ENCODE data around the gene TGFB3. TPM values are rescaled to one million over a fixed set of nuclear protein-coding genes. Genes with fewer than 3 reads are reported as not detected.
A peak's percentile ranks its signal among the peaks of the same experiment; 100 is the strongest.
"Not testable (repeated sequence)": the region's sequence is repeated elsewhere in the genome, so short reads cannot be mapped to it uniquely, and the experiment has no call there.

The TGFB3 gene
- total and polyA plus RNA-seq, 2 donors: 9.0 to 21.0 TPM

DNA sequence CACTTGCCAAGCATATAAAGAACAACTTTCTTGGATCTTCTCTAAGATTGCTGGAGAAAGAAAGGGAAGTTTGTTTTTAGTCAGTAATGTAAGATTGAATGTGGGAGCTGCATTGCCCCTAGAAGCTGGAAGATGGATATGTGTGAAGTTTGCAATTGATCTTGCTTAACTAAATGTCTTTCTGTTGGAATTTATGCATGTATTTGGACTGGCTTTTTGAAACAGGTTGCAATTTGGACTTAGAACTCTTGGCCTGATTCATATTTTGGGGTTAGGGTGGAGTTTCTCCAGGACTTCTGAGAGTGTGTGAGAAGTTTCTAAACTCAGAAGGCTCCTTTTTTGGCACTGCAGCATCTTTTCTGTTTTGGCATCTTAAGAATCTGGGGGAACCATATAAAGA is 30.1 kb upstream of the TGFB3 start:
- Histone ChIP-seq H3K4me3 (ENCODE audit: low read length in 2 of 2) (no peak overlapping the region), H3K36me3 (ENCODE audit: control insufficient read depth in 2 of 2, insufficient read depth in 2 of 2, low read length in 1 of 2) (peaks cover 3% of the 10 kb centered on the region in 2 donors), H3K9me3 (ENCODE audit: control insufficient read depth in 2 of 2, insufficient read depth in 1 of 2, low read length in 1 of 2) (no peaks in the 10 kb centered on the region), H3K4me1 (ENCODE audit: control insufficient read depth in 2 of 2, insufficient read depth in 2 of 2, low read length in 2 of 2) (no peaks in the 10 kb centered on the region), H3K27me3 (ENCODE audit: control insufficient read depth in 2 of 2, insufficient read depth in 1 of 2, low read length in 1 of 2) (no peaks in the 10 kb centered on the region), H3K27ac (ENCODE audit: low read depth in 1 of 2, low read length in 1 of 2) (no peak overlapping the region)
- no peak for DNase-seq (ENCODE audit: low read depth in 6 of 9, low spot score in 9 of 9)

- not testable (repeated sequence) for H3K9me3 ChIP-seq (ENCODE audit: control insufficient read depth in 2 of 2, insufficient read depth in 1 of 2, low read length in 1 of 2); H3K4me3 ChIP-seq (ENCODE audit: low read length in 2 of 2); H3K27me3 ChIP-seq (ENCODE audit: control insufficient read depth in 2 of 2, insufficient read depth in 1 of 2, low read length in 1 of 2); H3K36me3 ChIP-seq (ENCODE audit: control insufficient read depth in 2 of 2, insufficient read depth in 2 of 2, low read length in 1 of 2); H3K27ac ChIP-seq (ENCODE audit: low read depth in 1 of 2, low read length in 1 of 2); H3K4me1 ChIP-seq (ENCODE audit: control insufficient read depth in 2 of 2, insufficient read depth in 2 of 2, low read length in 2 of 2); DNase-seq (ENCODE audit: low read depth in 6 of 9, low spot score in 9 of 9)
- whole genome bisulfite sequencing: 95% methylated on average over 3 of the region's 3 CpGs
These were observed 27.8 kb upstream of the TGFB3 start for GRCh38 chr14:76009627-76010026.

DNA sequence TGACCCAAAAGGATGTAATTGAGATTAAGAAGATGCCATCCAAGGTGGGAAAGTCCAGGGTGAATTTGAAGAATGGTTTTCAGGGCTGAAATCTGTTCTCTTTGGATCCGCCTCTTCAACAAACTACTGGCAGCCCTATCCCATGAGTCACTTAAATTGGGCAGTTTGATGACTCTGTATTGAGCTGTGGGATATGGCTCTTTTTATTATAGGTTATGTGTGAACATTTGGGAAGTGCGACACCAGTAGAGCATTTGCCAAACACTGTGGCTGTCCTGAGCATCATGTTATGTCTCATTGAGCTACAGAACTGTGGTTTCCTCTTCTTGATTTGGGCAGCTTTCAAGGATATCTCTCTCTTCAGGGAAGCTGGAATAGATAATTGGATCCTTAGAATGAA is 26.1 kb upstream of the TGFB3 start:
- 99% methylated on average over 2 of the region's 2 CpGs for WGBS
- Histone ChIP-seq H3K36me3 (ENCODE audit: control insufficient read depth in 2 of 2, insufficient read depth in 2 of 2, low read length in 1 of 2) (peaks cover 0 to 7% of the 10 kb centered on the region in 2 donors), H3K4me3 (ENCODE audit: low read length in 2 of 2) (no peak overlapping the region), H3K4me1 (ENCODE audit: control insufficient read depth in 2 of 2, insufficient read depth in 2 of 2, low read length in 2 of 2) (no peaks in the 10 kb centered on the region), H3K9me3 (ENCODE audit: control insufficient read depth in 2 of 2, insufficient read depth in 1 of 2, low read length in 1 of 2) (no peaks in the 10 kb centered on the region), H3K27me3 (ENCODE audit: control insufficient read depth in 2 of 2, insufficient read depth in 1 of 2, low read length in 1 of 2) (no peaks in the 10 kb centered on the region), H3K27ac (ENCODE audit: low read depth in 1 of 2, low read length in 1 of 2) (no peak overlapping the region)
- no peak for DNase-seq (ENCODE audit: low read depth in 6 of 9, low spot score in 9 of 9)

GRCh38 chr14:76007379-76007778 is 25.6 kb upstream of the TGFB3 start:
- Histone ChIP-seq H3K36me3 (ENCODE audit: control insufficient read depth in 2 of 2, insufficient read depth in 2 of 2, low read length in 1 of 2) (peaks cover 0 to 7% of the 10 kb centered on the region in 2 donors), H3K4me1 (ENCODE audit: control insufficient read depth in 2 of 2, insufficient read depth in 2 of 2, low read length in 2 of 2) (no peaks in the 10 kb centered on the region), H3K4me3 (ENCODE audit: low read length in 2 of 2) (no peak overlapping the region), H3K9me3 (ENCODE audit: control insufficient read depth in 2 of 2, insufficient read depth in 1 of 2, low read length in 1 of 2) (no peaks in the 10 kb centered on the region), H3K27me3 (ENCODE audit: control insufficient read depth in 2 of 2, insufficient read depth in 1 of 2, low read length in 1 of 2) (no peaks in the 10 kb centered on the region), H3K27ac (ENCODE audit: low read depth in 1 of 2, low read length in 1 of 2) (no peak overlapping the region)
- 100% methylated on average over 1 of the region's 1 CpG for WGBS
- DNase-seq (ENCODE audit: low read depth in 6 of 9, low spot score in 9 of 9): peak in 1 of 9 donors; percentile 2

DNA sequence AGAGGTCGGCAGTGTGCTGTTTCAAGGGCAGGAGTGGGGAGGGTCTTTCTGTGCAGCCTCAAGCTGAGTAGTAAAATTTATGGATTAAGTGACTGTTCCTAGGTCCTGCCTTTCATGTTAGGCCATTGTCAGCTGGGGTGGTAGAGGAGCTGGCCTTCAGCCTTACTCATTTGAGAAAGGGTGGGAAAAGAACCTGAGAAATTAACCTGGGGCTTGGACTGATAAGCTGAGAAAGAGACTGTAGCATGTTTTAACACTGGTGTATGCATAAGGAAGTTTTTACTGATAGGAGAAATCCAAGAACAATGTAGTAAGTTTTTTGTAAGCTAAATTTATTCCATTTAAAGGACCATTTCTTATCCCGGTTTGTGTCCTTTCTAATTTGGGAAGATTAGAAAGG is 24.5 kb upstream of the TGFB3 start:
- Histone ChIP-seq H3K27me3 (ENCODE audit: control insufficient read depth in 2 of 2, insufficient read depth in 1 of 2, low read length in 1 of 2) (no peaks in the 10 kb centered on the region), H3K4me1 (ENCODE audit: control insufficient read depth in 2 of 2, insufficient read depth in 2 of 2, low read length in 2 of 2) (no peaks in the 10 kb centered on the region), H3K9me3 (ENCODE audit: control insufficient read depth in 2 of 2, insufficient read depth in 1 of 2, low read length in 1 of 2) (no peaks in the 10 kb centered on the region), H3K36me3 (ENCODE audit: control insufficient read depth in 2 of 2, insufficient read depth in 2 of 2, low read length in 1 of 2) (peaks cover 0 to 7% of the 10 kb centered on the region in 2 donors), H3K27ac (ENCODE audit: low read depth in 1 of 2, low read length in 1 of 2) (no peak overlapping the region), H3K4me3 (ENCODE audit: low read length in 2 of 2) (no peak overlapping the region)
- WGBS: 98% methylated on average over 2 of the region's 2 CpGs
- DNase-seq (ENCODE audit: low read depth in 6 of 9, low spot score in 9 of 9): no peak

DNA sequence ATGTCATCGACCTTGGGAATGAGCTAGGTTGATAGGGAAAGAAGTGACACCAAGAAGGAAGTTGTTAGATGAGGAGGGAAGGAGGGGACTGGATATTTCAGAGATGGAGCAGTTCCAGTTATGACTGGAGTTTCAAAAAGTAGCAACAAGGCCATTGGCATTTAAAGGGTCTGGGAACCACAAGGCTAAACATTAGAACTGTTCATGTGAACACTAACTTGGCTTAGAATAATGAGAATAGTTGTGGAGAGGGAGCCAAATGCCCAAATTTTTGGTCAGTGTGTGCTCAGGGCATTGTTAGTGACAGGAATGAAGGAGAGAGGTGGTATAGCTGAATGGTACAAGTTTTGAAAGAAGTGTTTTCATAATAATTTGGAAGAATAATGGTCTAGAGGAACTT is 20.6 kb upstream of the TGFB3 start:
- Histone ChIP-seq H3K36me3 (ENCODE audit: control insufficient read depth in 2 of 2, insufficient read depth in 2 of 2, low read length in 1 of 2) (peaks cover 3 to 4% of the 10 kb centered on the region in 2 donors), H3K27ac (ENCODE audit: low read depth in 1 of 2, low read length in 1 of 2) (no peak overlapping the region), H3K9me3 (ENCODE audit: control insufficient read depth in 2 of 2, insufficient read depth in 1 of 2, low read length in 1 of 2) (no peaks in the 10 kb centered on the region), H3K4me1 (ENCODE audit: control insufficient read depth in 2 of 2, insufficient read depth in 2 of 2, low read length in 2 of 2) (no peaks in the 10 kb centered on the region), H3K4me3 (ENCODE audit: low read length in 2 of 2) (no peak overlapping the region), H3K27me3 (ENCODE audit: control insufficient read depth in 2 of 2, insufficient read depth in 1 of 2, low read length in 1 of 2) (no peaks in the 10 kb centered on the region)
- DNase-seq (ENCODE audit: low read depth in 6 of 9, low spot score in 9 of 9): no peak
- WGBS: 88% methylated on average over 1 of the region's 1 CpG

DNA sequence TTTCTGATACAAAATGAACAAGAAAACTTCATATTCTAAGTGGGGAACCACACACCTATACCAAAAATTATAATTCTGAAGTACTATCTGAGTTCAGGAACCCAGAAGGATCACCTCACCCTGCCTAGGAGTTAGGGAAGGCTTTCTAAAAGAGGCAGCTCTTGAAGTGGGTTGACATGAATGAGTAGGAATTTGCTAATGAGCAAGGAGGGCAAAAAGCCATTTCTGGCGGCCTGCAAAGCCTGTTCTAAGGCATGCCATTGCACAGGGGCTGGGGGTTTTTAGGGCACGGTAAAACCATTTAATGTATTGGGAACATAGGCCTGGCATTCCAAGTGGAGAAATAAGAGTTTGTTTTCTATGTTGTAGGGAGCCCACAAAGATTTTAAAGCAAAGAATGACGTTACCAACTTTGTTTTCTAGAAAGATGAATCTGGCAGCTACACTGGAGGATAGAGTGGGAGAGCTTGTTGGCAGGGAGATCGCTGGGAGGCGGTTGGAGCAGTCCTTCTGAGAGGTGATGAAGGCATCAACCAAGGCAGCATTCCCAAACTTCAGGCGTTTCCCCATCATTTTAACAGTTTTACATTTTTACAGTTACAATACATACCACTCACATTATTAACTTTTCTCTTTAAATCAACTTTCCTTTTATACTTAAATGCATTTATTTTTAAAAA is 17.9 kb upstream of the TGFB3 start:
- H3K27ac ChIP-seq (ENCODE audit: low read depth in 1 of 2, low read length in 1 of 2): no peak overlapping the region
- peaks cover 2 to 3% of the 10 kb centered on the region in 2 donors for H3K36me3 ChIP-seq (ENCODE audit: control insufficient read depth in 2 of 2, insufficient read depth in 2 of 2, low read length in 1 of 2)
- no peak for DNase-seq (ENCODE audit: low read depth in 6 of 9, low spot score in 9 of 9)
- H3K27me3 ChIP-seq (ENCODE audit: control insufficient read depth in 2 of 2, insufficient read depth in 1 of 2, low read length in 1 of 2): no peaks in the 10 kb centered on the region
- no peaks in the 10 kb centered on the region for H3K9me3 ChIP-seq (ENCODE audit: control insufficient read depth in 2 of 2, insufficient read depth in 1 of 2, low read length in 1 of 2)
- H3K4me3 ChIP-seq (ENCODE audit: low read length in 2 of 2): no peak overlapping the region
- 97% methylated on average over 6 of the region's 6 CpGs for WGBS
- H3K4me1 ChIP-seq (ENCODE audit: control insufficient read depth in 2 of 2, insufficient read depth in 2 of 2, low read length in 2 of 2): no peaks in the 10 kb centered on the region

DNA sequence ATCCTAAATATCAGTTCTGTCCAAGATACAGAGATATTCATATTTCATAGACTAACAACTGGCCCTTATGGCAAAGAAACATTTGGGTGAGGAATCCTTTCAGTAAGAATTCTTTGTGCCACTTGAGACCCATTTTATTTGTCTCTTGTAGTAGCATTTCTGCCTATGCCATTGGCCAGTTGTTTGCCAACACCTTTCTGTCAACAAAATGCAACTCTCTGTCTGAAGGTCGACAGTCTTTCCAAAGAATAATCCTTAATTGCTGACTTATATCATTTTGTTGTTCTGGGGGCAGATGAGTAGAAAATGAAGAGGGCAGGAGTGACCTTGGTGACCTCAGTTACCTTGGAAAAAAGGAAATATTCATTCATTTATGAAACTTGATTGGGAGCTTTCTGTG is 14.7 kb upstream of the TGFB3 start:
- no peak overlapping the region for H3K4me3 ChIP-seq (ENCODE audit: low read length in 2 of 2)
- no peak overlapping the region for H3K27ac ChIP-seq (ENCODE audit: low read depth in 1 of 2, low read length in 1 of 2)
- H3K9me3 ChIP-seq (ENCODE audit: control insufficient read depth in 2 of 2, insufficient read depth in 1 of 2, low read length in 1 of 2): no peaks in the 10 kb centered on the region
- no peak for DNase-seq (ENCODE audit: low read depth in 6 of 9, low spot score in 9 of 9)
- H3K36me3 ChIP-seq (ENCODE audit: control insufficient read depth in 2 of 2, insufficient read depth in 2 of 2, low read length in 1 of 2): peaks cover 2 to 3% of the 10 kb centered on the region in 2 donors
- H3K4me1 ChIP-seq (ENCODE audit: control insufficient read depth in 2 of 2, insufficient read depth in 2 of 2, low read length in 2 of 2): no peaks in the 10 kb centered on the region
- WGBS: 92% methylated on average over 1 of the region's 1 CpG
- H3K27me3 ChIP-seq (ENCODE audit: control insufficient read depth in 2 of 2, insufficient read depth in 1 of 2, low read length in 1 of 2): no peaks in the 10 kb centered on the region

DNA sequence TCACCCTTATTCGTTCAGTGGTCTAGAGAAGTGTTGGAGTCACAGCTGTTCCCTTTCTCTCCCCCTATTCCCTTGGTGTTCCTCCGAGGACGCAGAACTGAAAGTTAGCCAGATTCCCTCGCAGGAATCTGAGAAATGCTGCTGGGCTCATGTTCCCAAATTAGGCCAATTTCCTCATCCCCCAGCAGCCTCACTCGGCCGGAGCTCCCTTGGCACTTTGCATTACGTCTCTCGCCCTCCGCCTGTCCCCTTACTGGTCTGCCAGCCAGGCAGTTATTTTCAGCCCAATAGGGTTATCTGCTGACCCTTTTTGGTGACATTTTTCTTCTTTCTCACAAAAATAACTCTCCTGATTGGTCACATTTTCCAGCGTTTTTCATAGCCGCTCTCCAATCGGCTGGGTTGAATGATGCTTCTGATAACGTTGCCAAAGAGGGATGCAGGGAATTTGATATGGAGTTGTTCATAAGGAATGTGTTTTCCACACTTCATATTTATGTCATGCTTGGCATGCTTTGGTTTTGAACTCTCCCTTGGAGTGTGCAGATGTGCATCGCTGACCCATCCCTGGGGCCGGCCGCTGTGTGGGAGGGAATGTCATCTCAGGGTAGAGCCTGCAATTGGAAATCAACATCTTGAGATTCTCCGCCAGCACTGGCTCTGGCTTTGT is 13.7 kb upstream of the TGFB3 start:
- Histone ChIP-seq H3K9me3 (ENCODE audit: control insufficient read depth in 2 of 2, insufficient read depth in 1 of 2, low read length in 1 of 2) (no peaks in the 10 kb centered on the region), H3K4me1 (ENCODE audit: control insufficient read depth in 2 of 2, insufficient read depth in 2 of 2, low read length in 2 of 2) (no peaks in the 10 kb centered on the region), H3K27ac (ENCODE audit: low read depth in 1 of 2, low read length in 1 of 2) (no peak overlapping the region), H3K36me3 (ENCODE audit: control insufficient read depth in 2 of 2, insufficient read depth in 2 of 2, low read length in 1 of 2) (peaks cover 2% of the 10 kb centered on the region in 2 donors), H3K27me3 (ENCODE audit: control insufficient read depth in 2 of 2, insufficient read depth in 1 of 2, low read length in 1 of 2) (no peaks in the 10 kb centered on the region), H3K4me3 (ENCODE audit: low read length in 2 of 2) (no peak overlapping the region)
- 95% methylated on average over 17 of the region's 17 CpGs for WGBS
- DNase-seq (ENCODE audit: low read depth in 6 of 9, low spot score in 9 of 9): no peak
